AG08396 (cell line): ENCODE results near the gene PBXIP1.

Experiments used
- DNase-seq: peaks from one replicate; pipeline ENCODE4 v3.0.0; 2012; ENCODE audit warnings: low spot score, mixed read lengths

PBXIP1 gene

DNA sequence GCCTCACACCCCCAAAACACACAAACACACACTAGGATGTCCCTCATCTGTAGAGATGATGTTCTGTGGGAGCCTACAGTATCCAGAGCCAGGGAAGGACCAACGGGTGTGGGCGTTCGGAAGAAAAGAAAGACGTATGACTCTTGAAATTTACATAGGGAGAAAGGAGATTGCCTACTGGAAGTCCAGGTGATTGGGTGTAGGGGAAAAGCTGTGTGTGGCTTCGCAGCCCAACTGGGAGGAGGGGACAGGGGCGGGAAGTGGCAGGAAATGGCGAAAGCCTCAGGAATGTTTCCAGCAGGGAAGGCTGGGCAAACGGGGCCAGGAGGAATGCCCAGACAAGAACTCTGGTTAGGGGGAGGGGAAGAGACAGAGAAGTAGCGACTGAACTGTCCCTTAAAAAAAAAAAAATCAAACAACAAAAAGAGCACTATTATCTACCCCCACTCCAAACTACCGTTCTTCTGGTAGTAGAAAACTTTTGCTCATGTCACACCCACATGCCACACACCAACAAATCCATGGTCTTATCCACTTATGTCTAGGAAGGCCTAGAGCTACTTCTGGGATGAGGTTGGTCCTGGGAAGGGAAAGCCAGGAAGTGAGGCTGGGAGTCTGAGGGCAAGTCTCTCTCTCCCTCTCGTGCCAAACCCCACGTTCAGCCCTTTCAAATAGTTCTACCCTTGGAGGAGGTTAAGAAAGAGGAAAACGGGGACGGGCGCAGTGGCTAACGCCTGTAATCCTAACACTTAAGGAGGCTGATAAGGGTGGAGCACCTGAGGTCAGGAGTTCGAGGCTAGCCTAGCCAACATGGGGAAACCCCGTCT lies 16.8 kb upstream of the PBXIP1 start:
- DNase-seq = peak; percentile 82

- DNase-seq = no peak
These were observed 16.3 kb upstream of the PBXIP1 start for GRCh38 chr1:154972213-154972516.

DNA sequence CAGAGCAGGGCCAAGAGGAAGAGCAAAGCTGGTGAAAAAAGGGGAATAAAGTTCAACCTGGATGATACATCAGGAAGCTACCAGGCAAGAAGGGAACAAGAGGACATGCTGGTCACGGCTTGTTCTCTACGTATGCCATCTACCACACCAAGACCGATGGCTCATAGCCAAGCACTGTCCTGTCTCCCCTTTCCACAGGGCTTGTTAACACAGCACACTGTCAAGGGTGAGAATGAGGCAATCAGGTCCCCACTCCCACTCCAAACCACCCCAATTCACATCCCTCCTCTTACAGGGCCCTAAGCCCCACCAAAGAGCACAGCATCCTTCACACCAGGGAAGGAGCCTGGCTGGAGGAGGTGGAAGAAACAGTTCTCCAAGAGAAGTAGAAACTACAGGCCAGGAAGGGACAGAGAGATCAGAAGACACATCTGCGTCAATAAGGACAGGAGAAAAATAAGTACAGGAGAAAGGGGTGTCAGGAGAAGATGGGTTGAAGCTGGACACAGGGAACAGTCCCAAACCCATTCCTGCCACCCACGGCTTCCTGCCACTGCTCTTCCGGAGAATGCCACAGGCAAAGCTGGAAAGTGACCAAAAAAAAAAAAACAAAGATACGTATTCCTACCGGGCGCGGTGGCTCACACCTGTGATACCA lies 15.6 kb upstream of the PBXIP1 start:
- DNase-seq = no peak

GRCh38 chr1:154970631-154971340 lies 14.9 kb upstream of the PBXIP1 start, which contains the start of gene SHC1:
SHC1 (minus strand) TSS chr1:154970747; CDS start chr1:154970526, 221 bp downstream.
- peak; percentile 91 for DNase-seq

GRCh38 chr1:154969860-154970452 lies 14.1 kb upstream of the PBXIP1 start:
- DNase-seq = no peak

GRCh38 chr1:154969246-154969645 lies 13.3 kb upstream of the PBXIP1 start:
- no peak for DNase-seq

DNA sequence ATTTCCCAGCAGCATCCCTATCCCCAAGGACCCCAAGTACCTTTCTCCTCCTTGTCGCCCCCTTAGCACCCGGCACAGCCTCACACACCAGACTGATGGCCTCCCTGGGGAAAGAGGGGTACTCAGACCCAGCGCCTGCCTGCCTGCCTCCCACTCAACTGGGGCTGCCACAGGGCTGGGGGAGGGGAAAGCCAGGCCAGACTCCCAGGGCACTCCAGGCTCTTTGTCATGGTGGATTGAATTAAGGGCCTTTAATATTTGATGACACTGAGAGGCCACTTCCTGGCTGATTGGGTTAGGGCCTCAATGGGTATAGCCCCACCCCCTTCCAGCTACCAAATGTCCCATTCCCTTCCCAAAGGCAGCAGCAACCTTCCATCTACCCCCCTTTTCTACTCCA lies 12.8 kb upstream of the PBXIP1 start:
- no peak for DNase-seq

DNA sequence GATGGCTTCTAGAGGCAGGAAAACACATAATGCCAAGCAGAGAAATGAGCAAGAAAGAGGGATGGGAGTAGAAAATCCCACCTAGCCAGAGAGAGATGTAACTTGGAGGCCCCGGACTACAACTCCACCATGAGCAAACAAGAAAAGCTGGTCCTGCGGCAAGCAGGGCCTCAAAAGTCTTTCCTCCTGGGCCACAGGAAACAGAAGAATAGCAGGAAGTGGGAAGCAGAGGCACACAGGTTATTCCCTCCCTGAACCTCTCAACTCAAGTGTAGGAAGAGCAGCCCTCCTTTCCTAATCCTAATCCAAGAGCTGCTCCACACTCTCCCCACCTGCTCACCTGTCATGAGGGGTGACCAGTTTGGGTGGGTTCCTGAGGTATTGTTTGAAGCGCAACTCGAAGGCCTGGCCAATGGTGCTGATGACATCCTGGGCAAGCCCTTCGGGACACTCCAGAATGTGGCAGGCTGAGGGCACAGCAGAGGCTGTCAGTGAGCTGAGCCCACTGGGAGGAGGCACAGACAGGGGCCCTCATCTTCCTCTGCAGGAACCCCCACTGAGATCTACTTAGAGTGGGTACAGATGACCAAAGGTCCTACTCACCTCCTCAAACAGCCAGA lies 11.5 kb upstream of the PBXIP1 start:
- no peak for DNase-seq

GRCh38 chr1:154966111-154966510 lies 10.2 kb upstream of the PBXIP1 start:
- DNase-seq = no peak

DNA sequence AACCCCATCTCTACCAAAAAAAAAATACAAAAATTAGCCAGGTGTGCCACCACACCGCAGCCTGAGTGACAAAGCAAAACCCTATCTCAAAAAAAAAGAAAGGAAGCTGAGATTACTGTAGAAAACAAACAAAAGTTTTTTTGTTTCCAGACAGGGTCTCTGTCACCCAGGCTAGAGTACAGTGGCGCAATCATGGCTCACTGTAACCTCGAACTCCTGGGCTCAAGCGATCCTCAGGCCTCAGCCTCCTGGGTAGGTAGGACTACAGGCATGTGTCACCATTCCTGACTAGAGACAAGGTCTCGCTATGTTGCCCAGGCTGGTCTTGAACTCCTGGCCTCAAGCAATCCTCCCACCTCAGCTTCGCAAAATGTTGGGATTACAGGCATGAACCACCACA lies 8.5 kb upstream of the PBXIP1 start:
- no peak for DNase-seq

GRCh38 chr1:154963643-154964042 lies 7.7 kb upstream of the PBXIP1 start:
- no peak for DNase-seq

DNA sequence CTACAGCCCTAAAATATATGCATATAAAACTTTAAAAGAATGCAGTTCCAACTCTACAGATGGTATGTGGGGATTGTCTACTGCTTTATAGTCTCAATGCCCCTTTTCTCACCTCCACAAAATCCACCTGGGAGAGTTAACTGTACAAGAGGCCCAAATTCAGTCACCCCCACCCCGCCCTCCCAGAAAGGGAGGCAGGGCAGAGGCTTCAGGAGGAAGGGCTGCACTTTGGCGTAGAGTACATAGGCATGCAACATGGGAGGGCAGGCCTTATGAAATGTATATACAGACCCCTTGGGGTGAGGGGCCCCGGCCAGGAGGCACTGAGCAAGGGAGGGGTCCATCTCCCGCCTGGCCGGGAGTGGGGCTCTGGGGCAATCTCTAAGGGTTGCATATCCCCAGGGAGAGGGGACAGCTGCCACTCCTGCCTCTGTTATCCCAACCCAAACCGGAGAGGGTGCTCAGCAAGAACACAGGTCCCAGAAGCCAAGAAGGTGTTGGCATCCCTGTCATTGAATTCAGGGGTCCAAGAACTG lies 7.0 kb upstream of the PBXIP1 start:
- no peak for DNase-seq

- DNase-seq = no peak
These were observed 6.4 kb upstream of the PBXIP1 start for GRCh38 chr1:154962156-154962749.

DNA sequence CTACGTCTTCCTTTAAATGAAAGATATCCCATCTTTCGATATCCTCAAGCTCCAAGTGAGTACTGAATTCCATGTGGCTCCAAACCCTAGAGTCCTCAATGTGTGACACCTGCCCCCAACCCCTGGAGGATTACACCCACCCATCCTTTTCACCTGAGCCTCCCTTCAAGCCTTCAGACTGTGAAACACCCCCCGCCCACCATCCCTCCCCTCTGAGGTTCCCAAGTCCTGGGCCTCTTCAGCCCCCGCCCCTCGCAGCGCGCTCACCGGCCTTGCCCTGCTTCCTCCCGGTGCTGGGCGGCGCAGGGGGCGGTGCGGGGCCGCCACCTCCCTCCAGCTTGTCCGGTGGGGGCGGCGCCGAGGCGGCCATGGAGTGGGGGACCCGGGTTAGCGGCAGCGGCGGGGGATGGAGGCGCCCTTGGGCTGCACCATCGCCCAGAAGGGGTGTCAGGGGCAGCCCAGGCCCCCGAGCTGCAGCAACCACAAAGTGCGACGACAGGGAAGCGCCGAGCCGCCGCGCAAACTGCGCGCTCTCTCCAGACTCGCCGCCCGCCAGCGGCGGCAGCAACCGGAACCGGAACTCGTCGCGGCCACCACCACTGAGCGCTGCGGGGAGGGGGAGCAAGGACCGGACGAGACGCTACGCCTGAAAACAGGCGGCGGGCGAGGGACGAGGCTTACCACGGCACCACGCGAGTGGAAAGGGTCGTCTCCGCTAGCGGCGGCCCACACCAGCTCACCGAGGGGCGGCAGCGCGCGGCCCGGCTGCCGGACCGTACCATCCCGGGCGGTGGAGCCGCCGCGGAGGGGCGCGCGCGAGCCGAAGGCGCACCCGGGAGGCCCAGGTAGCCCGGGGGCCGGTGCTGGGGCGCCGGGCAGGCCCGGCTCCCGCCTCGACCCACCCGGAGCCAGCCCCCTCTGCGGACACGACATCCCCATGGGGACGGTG lies 5.6 kb upstream of the PBXIP1 start, which contains the start of gene PYGO2:
PYGO2 (minus strand) TSS at position 576 of the 949 bp plus-strand sequence; CDS start at position 370, 206 bp downstream.
- DNase-seq = peak; percentile 86

- no peak for DNase-seq
These were observed 4.7 kb upstream of the PBXIP1 start for GRCh38 chr1:154960446-154961136.

GRCh38 chr1:154959426-154959780 lies 3.5 kb upstream of the PBXIP1 start:
- DNase-seq = no peak

DNA sequence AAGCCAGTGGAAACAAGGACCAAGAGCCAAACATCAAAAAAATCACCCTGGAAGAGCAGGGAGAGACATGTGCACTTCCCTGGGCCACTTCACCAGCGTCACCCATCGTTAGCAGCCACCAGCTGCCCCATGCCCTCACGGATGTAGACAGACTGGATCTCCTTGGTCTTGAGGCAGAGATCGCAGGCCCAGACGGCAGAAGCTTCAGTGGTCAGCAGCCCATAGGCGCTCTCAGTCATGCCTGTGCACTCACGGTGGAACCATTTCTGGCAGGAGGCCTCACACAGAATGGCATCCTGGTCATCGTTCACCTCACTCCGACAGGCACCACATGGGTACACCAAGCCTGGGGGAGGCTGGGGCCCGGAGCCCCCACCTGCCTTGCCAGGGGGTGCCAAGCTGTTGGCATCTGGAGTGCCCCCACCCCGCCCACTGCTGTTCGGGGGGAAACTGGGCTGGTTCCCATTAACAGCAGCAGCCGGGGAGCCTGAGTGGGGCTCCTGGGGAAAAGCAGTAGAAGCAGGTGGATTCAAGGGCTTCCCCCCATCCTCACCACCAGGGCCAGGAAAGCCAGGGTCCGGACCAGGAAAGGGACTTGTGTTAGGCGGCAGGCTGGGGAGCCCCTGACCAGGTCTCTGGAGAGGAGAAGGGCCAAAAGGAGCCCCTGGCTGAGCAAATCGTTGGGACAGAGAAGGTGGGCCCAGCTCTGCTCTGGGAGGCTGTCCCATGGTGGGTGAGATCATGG lies 3.0 kb upstream of the PBXIP1 start:
- no peak for DNase-seq

DNA sequence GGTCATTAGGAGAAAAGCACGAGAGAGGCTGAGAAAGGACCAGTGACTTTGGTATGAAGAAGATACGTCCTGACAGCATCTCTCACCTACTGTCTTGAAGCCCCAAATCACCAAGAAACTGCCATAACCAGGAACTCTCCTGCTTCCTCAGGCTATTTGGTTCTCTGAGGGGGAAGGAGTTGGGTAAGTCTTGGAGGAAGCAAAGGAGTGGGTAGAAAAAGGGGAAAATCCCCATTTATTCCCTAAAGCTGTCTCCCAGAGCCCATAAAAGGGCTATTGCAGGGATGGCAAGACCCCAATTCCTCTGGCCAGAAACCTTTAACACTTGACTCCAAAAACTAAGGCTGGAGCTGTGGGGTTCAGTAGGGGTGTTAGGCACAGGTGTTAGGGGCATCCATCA lies 2.1 kb upstream of the PBXIP1 start:
- DNase-seq = no peak

GRCh38 chr1:154957091-154957657 lies 1.3 kb upstream of the PBXIP1 start:
- no peak for DNase-seq
